GM12878 (cell line): ENCODE measurements around the gene AK8. TPM values are rescaled to one million over a fixed set of nuclear protein-coding genes. Genes with fewer than 3 reads are reported as not detected.

Experiments
- ATAC-seq: fragments of 200-7000 bp; cut with Tn5 transposase; 3 replicates; pipeline ENCODE4 v1.9.1; 2020; ENCODE audit warnings: mild to moderate bottlenecking, moderate library complexity
- BruUV-seq: library from RNA; stranded (reverse); fragments of 400-500 nt; replicated peaks from 2 replicates; lab custom pipeline; 2021; lab: Mats Ljungman, UMichigan
- CTCF ChIA-PET: fragments of 300-600 bp; sonication (Branson Sonifier 250); formaldehyde crosslinking; extraction: SDS; loops from one replicate; lab custom pipeline; 2021; ENCODE audit warnings: inconsistent platforms; lab: Yijun Ruan, JAX
- POLR2A ChIA-PET: fragments of 350-600 bp; formaldehyde crosslinking; extraction: SDS; loops from one replicate; lab custom pipeline; 2021; ENCODE audit warnings: inconsistent platforms; lab: Charles Lee
- RAD21 ChIA-PET: fragments of 300-600 bp; sonication (Branson Sonifier 250); formaldehyde crosslinking; loops from one replicate; lab custom pipeline; 2023; ENCODE audit warnings: antibody characterized with exemption; ENCODE audit not compliant: unreplicated experiment; lab: Charles Lee
- SMC1A ChIA-PET: fragments of 300-600 bp; sonication (Branson Sonifier 250); formaldehyde crosslinking; loops from one replicate; lab custom pipeline; 2023; ENCODE audit not compliant: unreplicated experiment, uncharacterized antibody; lab: Charles Lee
- DNase-seq: peaks from one replicate; pipeline ENCODE4 v3.0.0-alpha.2; 2011; ENCODE audit warnings: low read depth, low spot score
- FAIRE-seq: peaks from 3 replicates; lab custom pipeline; 2011; peaks lifted over from hg19 to GRCh38; lab: Jason Lieb, UNC
- H2AFZ ChIP-seq: 2 replicates; pipeline ENCODE4 v1.6.0; 2011; ENCODE audit warnings: low read depth, low read length, control low read depth; ENCODE audit not compliant: control insufficient read depth
- H3K27ac ChIP-seq: 2 replicates; pipeline ENCODE4 v1.5.1; 2011; ENCODE audit warnings: control low read depth; ENCODE audit not compliant: control insufficient read depth, insufficient read depth
- H3K27me3 ChIP-seq, 2 experiments: replicated peaks in 1 of 2; 2 replicates each; pipeline versions ENCODE4 v1.6.0 to v1.6.1; 2011; ENCODE audit warnings: low read length in 1 of 2; ENCODE audit not compliant: control insufficient read depth in 2 of 2, insufficient read depth in 2 of 2
- H3K36me3 ChIP-seq, 2 experiments: 2 replicates each; pipeline ENCODE4 v1.5.1; 2011; ENCODE audit warnings: low read length in 1 of 2; ENCODE audit not compliant: control insufficient read depth in 2 of 2, insufficient read depth in 2 of 2
- H3K4me1 ChIP-seq: 2 replicates; pipeline ENCODE4 v1.6.1; 2011; ENCODE audit warnings: mild to moderate bottlenecking, low read length, moderate library complexity, mixed read lengths; ENCODE audit not compliant: control insufficient read depth, insufficient read depth
- H3K4me2 ChIP-seq: 2 replicates; pipeline ENCODE4 v1.6.0; 2011; ENCODE audit warnings: control low read depth; ENCODE audit not compliant: control insufficient read depth, insufficient read depth
- H3K4me3 ChIP-seq: fragments of 200-600 bp; sonication (generic); 2 replicates; pipeline ENCODE4 v1.5.1; 2016
- H3K79me2 ChIP-seq: 2 replicates; pipeline ENCODE4 v1.6.0; 2011; ENCODE audit warnings: low read length; ENCODE audit not compliant: control insufficient read depth, insufficient read depth
- H3K9ac ChIP-seq: 2 replicates; pipeline ENCODE4 v1.8.0; 2011; ENCODE audit warnings: low read length, control low read depth, mixed read lengths; ENCODE audit not compliant: control insufficient read depth, insufficient read depth
- H3K9me3 ChIP-seq: replicated peaks from 3 replicates; pipeline ENCODE4 v1.5.1; 2011; ENCODE audit warnings: mild to moderate bottlenecking, low read length; ENCODE audit not compliant: control insufficient read depth, insufficient read depth
- H4K20me1 ChIP-seq: 2 replicates; pipeline ENCODE4 v1.6.0; 2011; ENCODE audit not compliant: control insufficient read depth, insufficient read depth
- FOXM1 ChIP-seq: IDR thresholded peaks from 2 replicates; pipeline ENCODE4 v1.6.1; 2012; ENCODE audit warnings: low read depth, mild to moderate bottlenecking, inconsistent platforms, low read length, moderate library complexity
- HCFC1 ChIP-seq: fragments of 150-350 bp; IDR thresholded peaks from 2 replicates; pipeline ENCODE4 v1.6.1; 2014; ENCODE audit warnings: low read length
- PML ChIP-seq: IDR thresholded peaks from 2 replicates; pipeline ENCODE4 v1.6.1; 2012; ENCODE audit warnings: low read length, inconsistent platforms
- POLR2AphosphoS2 ChIP-seq: IDR thresholded peaks from 2 replicates; pipeline ENCODE4 v1.6.1; 2011; ENCODE audit warnings: low read depth, mild to moderate bottlenecking, low read length, improper control_type of control experiment, moderate library complexity
- PRDM15 ChIP-seq: fragments of 450-650 bp; formaldehyde crosslinking; IDR thresholded peaks from 2 replicates; pipeline ENCODE4 v1.4.0; 2020; ENCODE audit warnings: mild to moderate bottlenecking, moderate library complexity
- RAD21 ChIP-seq: IDR thresholded peaks from 2 replicates; pipeline ENCODE4 v1.6.1; 2011; ENCODE audit warnings: mild to moderate bottlenecking, low read depth, low read length, moderate library complexity; ENCODE audit not compliant: insufficient read depth
- SREBF1 ChIP-seq: IDR thresholded peaks from 2 replicates; pipeline ENCODE4 v1.6.1; 2012; ENCODE audit warnings: mild to moderate bottlenecking, low read length
- TARDBP ChIP-seq: IDR thresholded peaks from 2 replicates; pipeline ENCODE4 v1.6.1; 2016; ENCODE audit warnings: borderline replicate concordance
- ZNF217 ChIP-seq: fragments of 450-650 bp; IDR thresholded peaks from 2 replicates; pipeline ENCODE4 v1.6.1; 2017; ENCODE audit warnings: antibody characterized with exemption, mild to moderate bottlenecking
- WGBS: methylation state at CpG from one replicate; pipeline ENCODE4 v1.1.6; 2016; ENCODE audit warnings: low lambda C conversion rate; ENCODE audit not compliant: insufficient replicate concordance, insufficient coverage; ENCODE audit errors: missing lambda C conversion rate; 5-methylcytosine and 5-hydroxymethylcytosine counted together
- in situ Hi-C: fragments of 300-500 bp; cut with MboI; formaldehyde crosslinking; loops from 9 replicates; pipeline ENCODE4 v1.14.3; 2018; ENCODE audit warnings: mixed read lengths
- intact Hi-C: fragments of 100-400 bp; cut with micrococcal nuclease; formaldehyde crosslinking; loops from one replicate; pipeline ENCODE4 v1.14.2; 2022; ENCODE audit not compliant: unreplicated experiment
- polyA plus RNA-seq, 11 experiments: library from polyadenylated mRNA; depleted of rRNA in 4 of 11; unstranded in 6 of 11; stranded (reverse) in 5 of 11; fragments of >200 nt; fragmentation: Nextera tagmentation in 4 of 11; fragmentation: Illumina TruSeq in 1 of 11; extraction: Ambion mirVana in 4 of 11; extraction: Trizol in 1 of 11; gene quantifications; 1 replicate in 1 of 11; 2 replicates in 10 of 11; pipeline versions ENCODE4 v1.2.1 to v1.2.3, GENCODE V29; 2011 to 2016; ENCODE audit warnings: inconsistent platforms in 2 of 11, missing spikeins in 2 of 11, low read depth in 1 of 11
- total RNA-seq, 4 experiments: library from RNA; depleted of rRNA in 3 of 4; stranded (reverse); fragments of >200 nt in 3 of 4; fragmentation: Illumina TruSeq in 1 of 4; extraction: Trizol in 1 of 4; gene quantifications; 2 replicates each; pipeline versions ENCODE4 v1.2.1 to v1.2.3, GENCODE V29; 2013 to 2021

Gene AK8
- total and polyA plus RNA-seq, 10 of the 15 experiments (the other 5 are each of a cell fraction or from before 2014, with no cell fraction given), result 0.03 to 0.12 (median 0.06) TPM; not detected in 5

DNA sequence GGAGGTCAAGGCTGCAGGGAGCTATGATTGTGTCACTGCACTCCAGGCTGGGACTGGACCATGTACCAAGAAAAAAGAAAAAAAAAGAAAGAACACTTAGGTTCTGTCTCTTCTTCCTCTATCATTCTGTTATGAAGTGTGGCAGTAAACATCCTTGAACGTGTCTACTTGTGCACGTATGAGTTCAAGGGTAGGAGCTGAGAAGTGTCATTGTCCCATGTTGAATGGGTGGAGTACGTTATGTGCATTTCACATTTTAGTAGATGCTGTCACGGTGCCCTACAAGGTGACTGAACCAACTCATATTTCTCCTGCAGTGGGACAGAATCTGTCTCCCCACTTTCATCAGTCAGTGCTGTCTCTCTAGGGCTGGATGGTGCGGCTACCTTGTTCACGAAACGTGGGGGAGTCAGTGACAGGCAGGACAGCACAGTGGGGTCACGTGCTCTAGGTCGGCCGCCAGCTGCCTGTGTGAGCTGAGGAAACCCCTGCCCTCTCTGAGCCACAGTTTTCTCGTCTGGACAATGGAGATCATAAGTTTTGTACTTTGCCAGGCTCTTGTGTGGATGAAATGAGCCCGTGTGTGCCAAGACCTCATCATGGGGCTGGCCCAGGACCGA, 160.6 kb downstream of the AK8 start:
- H3K4me3 ChIP-seq, result no peak overlapping the region
- TF ChIP-seq PRDM15 (CRISPR knock-in tag), result no peak
- TF ChIP-seq PML, result no peak
- no peak for TF ChIP-seq HCFC1
- TF ChIP-seq RAD21, result no peak
- TF ChIP-seq ZNF217, result no peak
- TF ChIP-seq SREBF1, result no peak
- no peak for TF ChIP-seq POLR2AphosphoS2
- no peak for TF ChIP-seq TARDBP
- TF ChIP-seq FOXM1, result no peak
- intact Hi-C loops (no loop called here), in situ Hi-C loops (no loop called here)
- H3K27ac ChIP-seq, result no peak overlapping the region
- no peaks in the 10 kb centered on the region for H3K36me3 ChIP-seq
- no peak overlapping the region for H2AFZ ChIP-seq
- SMC1A ChIA-PET, result interaction anchor here (0.5 kb wide), 1 partner anchor 199 kb away, joined by 3 read pairs; no protein-coding TSS in a partner anchor
- CTCF ChIA-PET, result no interaction called here
- FAIRE-seq, result no peak
- no peak for DNase-seq
- ATAC-seq, result no peak
- BruUV-seq, result no TSS peak
- WGBS, result 43% methylated on average over 13 of the region's 13 CpGs
- no peak overlapping the region for H3K4me2 ChIP-seq
- H3K9ac ChIP-seq, result no peak overlapping the region
- H4K20me1 ChIP-seq, result no peaks in the 10 kb centered on the region
- H3K9me3 ChIP-seq, result no peaks in the 10 kb centered on the region
- POLR2A ChIA-PET, result no interaction called here
- no peaks in the 10 kb centered on the region for H3K79me2 ChIP-seq
- RAD21 ChIA-PET, result no interaction called here
- no peaks in the 10 kb centered on the region for H3K4me1 ChIP-seq
- no peaks in the 10 kb centered on the region for H3K27me3 ChIP-seq
